ENCODE results near the gene LCT.

DNA sequence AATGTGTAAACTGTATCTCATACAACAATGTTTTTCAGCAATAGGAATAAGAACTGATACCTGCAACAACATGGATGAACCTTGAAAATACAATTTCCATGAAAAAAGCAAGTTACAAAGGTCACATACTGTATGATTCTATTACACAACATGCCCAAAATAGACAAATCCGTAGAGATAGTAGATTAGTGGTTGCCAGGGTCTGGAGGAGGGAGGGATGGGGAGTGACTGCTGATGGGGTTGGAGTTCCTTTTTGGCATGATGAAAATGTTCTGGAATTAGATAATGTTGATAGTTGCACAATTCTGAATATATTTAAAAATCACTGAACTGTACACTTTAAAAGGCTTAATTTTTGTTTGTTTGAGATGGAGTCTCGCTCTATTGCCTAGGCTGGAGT, 61.6 kb downstream of the LCT start:
- no peak for TF ChIP-seq POLR2AphosphoS5 (IDR thresholded peaks at IDR 0.05)
- TF ChIP-seq EP300 (IDR thresholded peaks at IDR 0.05) = no peak

Data from stomach (tissue), 4 donors.